ENCODE data around the gene ZDHHC14.

ZDHHC14 gene

GRCh38 chr6:157520596-157521361 is 139.8 kb downstream of the ZDHHC14 start:
- ChIA-PET POLR2A (ENCODE audit: low non-redundant PET) (no interaction called here), CTCF (no interaction called here)
- DNase-seq (ENCODE audit: low spot score), result no peak
- no peak overlapping the region for H3K27ac ChIP-seq
- no peak for TF ChIP-seq CTCF (conservative IDR thresholded peaks at IDR 0.05; ENCODE audit: low read depth)

GRCh38 chr6:157521362-157522335 is 140.7 kb downstream of the ZDHHC14 start:
- ChIA-PET CTCF (interaction anchor here (0.6 kb wide), 1 partner anchor 10 kb away, joined by 3 read pairs; no protein-coding TSS in a partner anchor), POLR2A (ENCODE audit: low non-redundant PET) (no interaction called here)
- H3K27ac ChIP-seq, result no peak overlapping the region
- no peak for DNase-seq (ENCODE audit: low spot score)
- no peak for TF ChIP-seq CTCF (conservative IDR thresholded peaks at IDR 0.05; ENCODE audit: low read depth)

GRCh38 chr6:157522472-157522871 is 141.5 kb downstream of the ZDHHC14 start:
- ChIA-PET CTCF (interaction anchor here (0.6 kb wide), 1 partner anchor 11 kb away, joined by 3 read pairs; no protein-coding TSS in a partner anchor), POLR2A (ENCODE audit: low non-redundant PET) (no interaction called here)
- no peak for DNase-seq (ENCODE audit: low spot score)
- no peak overlapping the region for H3K27ac ChIP-seq
- no peak for TF ChIP-seq CTCF (conservative IDR thresholded peaks at IDR 0.05; ENCODE audit: low read depth)

- TF ChIP-seq CTCF (conservative IDR thresholded peaks at IDR 0.05; ENCODE audit: low read depth), result no peak
- ChIA-PET POLR2A (ENCODE audit: low non-redundant PET) (no interaction called here), CTCF (no interaction called here)
- DNase-seq (ENCODE audit: low spot score), result no peak
- H3K27ac ChIP-seq, result no peak overlapping the region
These were observed 143.7 kb downstream of the ZDHHC14 start for GRCh38 chr6:157524735-157525134.

- POLR2A ChIA-PET (ENCODE audit: low non-redundant PET), result no interaction called here
- no peak overlapping the region for H3K27ac ChIP-seq
- no peak for DNase-seq (ENCODE audit: low spot score)
- no peak for TF ChIP-seq CTCF (conservative IDR thresholded peaks at IDR 0.05; ENCODE audit: low read depth)
- CTCF ChIA-PET, result no interaction called here
These were observed 144.4 kb downstream of the ZDHHC14 start for GRCh38 chr6:157525292-157525889.

- ChIA-PET POLR2A (ENCODE audit: low non-redundant PET) (no interaction called here), CTCF (no interaction called here)
- H3K27ac ChIP-seq, result no peak overlapping the region
- no peak for DNase-seq (ENCODE audit: low spot score)
- TF ChIP-seq CTCF (conservative IDR thresholded peaks at IDR 0.05; ENCODE audit: low read depth), result no peak
These were observed 145.0 kb downstream of the ZDHHC14 start for GRCh38 chr6:157525918-157526425.

Measured in RWPE1 (cell line).